Kidney tubule cell (primary cell): ENCODE measurements around the gene S100A7A.
"Not testable (repeated sequence)": the region's sequence is repeated elsewhere in the genome, so short reads cannot be mapped to it uniquely, and the experiment has no call there.

Source experiments
- DNase-seq: peaks from one replicate; pipeline ENCODE4 v3.0.0-alpha.2; 2018; ENCODE audit warnings: low spot score

Gene S100A7A

DNA sequence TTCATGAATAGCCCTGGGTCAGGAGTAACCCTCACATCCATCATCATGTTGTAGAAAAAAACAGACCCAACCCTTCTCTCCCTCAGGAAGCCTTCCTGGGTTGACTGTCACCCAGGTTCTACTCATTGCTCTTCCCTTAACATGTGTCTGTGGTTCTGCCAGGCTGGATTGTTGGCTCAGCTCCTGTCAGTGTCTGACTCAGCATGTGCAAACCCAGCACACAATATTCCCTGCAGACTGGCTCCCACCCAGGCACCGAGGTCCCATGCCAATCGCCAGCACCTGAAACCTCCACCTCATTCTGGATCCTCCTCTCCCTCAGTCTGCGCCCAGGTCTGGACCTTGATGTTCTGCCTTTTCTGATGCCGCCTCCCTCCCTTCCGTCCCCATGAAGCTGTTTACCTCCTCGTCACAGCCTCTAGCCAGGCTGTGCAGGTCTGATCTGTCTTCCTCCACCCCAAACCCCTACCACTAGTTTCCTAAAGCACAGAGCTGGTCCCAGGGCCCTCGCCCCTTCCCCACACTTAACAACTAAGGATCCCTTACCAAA lies 21.1 kb upstream of the S100A7A start:
- DNase-seq = peak; percentile 17

DNA sequence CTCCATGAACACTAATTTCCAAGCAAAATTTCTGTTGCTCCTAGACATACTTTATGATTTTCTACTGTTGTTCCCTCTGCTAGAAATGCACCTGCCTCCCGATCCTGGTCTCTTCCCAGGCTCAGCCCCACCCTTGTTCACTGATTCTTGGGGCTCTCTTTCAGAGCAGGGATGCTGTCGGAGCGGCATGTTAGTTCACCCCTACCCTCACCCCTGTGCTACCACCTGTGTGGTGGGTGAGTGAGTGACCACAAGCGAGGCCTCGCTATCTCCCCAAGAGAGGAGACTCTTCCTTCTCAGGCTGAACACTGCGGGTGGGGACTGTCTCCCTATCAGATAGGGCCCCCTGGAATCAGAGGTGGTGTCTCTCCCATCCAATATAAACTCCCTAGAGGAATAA lies 20.5 kb upstream of the S100A7A start:
- no peak for DNase-seq

DNA sequence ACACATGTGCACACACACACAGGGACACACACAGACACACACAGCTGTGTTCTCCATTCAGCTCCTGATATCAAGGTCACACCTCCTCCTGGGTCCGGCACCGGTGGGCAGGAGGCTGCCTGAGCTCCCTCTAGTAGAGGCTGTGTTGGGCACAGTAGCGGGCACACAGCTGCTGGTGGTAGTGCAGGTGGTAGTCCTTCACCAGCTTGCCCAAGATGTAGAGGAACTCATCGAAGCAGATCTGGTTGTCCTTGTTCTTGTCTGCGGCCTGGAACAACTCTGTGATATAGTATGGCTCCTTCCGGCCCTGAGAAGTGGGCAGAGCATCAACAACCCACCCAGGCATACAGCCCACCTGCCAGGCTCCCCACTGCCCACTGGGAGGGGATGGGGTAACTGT lies 19.9 kb upstream of the S100A7A start:
- DNase-seq = no peak

- DNase-seq = no peak
These were observed 19.0 kb upstream of the S100A7A start for GRCh38 chr1:153397051-153397923.

DNA sequence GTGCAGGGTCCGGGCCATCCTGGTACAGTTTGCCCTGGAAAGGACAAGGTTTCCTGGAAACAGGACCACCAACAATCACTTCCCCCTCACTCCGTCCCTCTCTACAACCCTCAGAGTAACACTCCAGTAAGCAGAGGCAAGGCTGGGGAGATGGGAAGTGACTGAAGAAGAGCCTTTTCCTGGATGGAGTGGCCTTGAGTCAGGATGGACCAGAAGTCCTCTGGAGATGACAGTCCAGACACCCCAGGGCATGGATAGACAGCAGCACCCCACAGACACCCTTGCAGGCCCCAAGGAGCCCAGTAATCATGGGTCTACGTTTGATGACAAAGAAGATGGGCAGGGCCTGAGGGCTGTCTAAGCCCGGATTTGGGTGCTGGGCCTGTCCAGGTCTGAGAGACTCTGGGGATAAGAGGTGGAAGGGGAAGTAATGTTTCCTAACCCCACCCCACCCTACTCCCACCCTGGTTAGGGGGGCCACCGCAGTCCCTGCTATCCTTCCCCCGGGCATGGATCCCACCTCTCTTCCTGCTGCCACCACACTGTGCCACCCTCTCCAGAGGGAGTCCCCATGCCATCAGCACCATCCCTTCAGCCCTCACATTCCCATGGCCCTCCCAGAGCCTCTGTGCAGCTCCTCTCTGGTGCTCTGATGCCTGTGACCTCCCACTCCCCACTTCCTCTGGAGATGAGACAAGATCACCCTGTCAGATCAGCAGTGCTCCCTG lies 18.2 kb upstream of the S100A7A start:
- no peak for DNase-seq

DNA sequence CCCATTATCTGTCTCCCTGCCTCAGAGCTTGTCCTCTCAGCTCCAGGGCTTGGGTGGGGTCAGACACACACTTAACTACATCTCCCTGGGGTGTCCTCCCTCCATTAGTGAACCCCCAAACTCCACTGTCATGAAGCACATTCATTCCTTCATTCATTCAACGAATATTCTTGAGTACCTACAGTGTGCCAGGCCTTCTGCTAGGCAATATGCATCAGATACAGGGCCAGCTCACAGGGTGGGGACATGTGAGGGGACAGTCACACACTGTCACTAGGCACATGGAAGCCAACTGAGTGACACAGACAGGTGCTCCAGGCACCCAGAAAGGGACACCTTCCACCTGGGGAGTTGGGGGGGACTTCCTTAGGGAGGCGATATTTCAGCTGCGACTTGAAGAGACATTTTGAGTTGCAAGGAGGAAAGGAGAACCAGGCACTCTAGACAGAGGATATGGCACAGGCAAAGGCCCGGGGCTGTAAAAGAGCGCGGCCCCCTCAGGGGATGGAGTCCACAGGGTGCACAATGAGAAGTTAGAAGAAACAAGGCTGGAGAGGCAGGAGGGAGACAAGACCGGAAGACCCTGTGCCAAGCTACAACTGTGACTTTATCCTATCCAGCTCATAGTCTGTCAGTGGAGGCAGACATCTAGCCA lies 16.8 kb upstream of the S100A7A start:
- no peak for DNase-seq

DNA sequence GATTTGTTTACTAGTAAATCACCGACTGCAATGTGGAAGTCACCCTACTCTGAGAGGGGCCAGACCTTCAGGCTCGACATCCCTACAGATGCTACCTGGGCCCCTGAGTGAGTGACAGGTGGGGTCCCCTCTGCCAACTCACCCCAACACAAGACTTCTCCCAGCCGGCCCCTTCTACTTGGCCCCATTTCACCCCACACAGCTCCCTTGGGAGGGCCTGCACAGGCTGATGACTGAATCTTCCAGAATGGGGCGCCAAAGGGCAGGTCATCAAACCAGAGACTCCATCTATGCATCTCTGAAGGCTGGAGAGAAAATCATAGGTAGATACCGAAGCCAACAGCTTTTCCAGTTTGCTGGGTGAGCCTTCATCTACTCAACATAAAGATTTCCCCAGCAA lies 16.1 kb upstream of the S100A7A start:
- no peak for DNase-seq

GRCh38 chr1:153401461-153401860 lies 14.9 kb upstream of the S100A7A start:
- DNase-seq = no peak

GRCh38 chr1:153402226-153402625 lies 14.1 kb upstream of the S100A7A start:
- DNase-seq = no peak

GRCh38 chr1:153403421-153404085 lies 12.8 kb upstream of the S100A7A start:
- no peak for DNase-seq

DNA sequence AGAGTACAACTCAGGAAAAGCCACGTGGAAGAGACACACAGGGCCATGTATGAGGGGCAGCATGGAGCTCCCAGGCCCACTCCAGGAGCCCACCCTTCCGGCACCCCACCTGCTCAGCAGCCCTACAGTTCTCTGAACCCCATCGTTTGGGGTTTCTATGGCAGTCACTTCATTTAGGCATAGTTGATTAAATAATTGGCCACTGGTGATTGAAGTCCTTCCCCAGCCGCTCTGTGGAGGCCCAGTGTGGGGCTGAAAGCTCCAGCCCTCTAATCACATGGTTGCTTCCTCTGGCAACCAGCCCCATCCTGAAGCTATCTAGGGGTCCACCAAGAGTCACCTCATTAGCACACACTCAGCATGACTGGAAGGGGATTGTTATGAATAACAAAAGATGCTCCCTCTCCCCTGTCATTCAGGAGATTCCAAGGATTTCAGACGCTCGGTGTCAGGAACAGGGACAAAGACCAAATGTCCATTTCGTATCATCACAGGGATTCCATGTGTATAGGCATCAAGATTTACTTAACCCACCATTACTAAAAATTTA lies 12.2 kb upstream of the S100A7A start:
- no peak for DNase-seq

DNA sequence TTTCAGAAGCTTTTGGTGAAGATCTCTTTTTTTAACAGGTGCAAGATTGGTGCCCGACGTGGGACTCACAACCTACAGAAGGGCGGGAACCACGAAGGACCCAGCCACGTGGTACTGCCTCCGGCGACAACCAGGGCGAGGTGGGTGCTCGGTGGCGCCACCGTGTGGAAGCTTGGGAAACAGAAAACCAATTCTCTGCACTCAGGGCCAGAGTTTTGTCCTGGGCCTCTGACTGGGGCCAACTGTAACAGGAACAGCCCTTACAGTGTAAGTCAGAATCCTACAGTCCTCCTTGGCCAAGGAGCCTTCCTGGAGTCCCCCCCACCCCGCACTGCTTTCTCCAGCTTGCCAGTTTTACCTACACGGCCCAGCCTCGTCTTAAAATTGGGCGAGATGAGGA lies 11.6 kb upstream of the S100A7A start:
- DNase-seq = peak; percentile 32

DNA sequence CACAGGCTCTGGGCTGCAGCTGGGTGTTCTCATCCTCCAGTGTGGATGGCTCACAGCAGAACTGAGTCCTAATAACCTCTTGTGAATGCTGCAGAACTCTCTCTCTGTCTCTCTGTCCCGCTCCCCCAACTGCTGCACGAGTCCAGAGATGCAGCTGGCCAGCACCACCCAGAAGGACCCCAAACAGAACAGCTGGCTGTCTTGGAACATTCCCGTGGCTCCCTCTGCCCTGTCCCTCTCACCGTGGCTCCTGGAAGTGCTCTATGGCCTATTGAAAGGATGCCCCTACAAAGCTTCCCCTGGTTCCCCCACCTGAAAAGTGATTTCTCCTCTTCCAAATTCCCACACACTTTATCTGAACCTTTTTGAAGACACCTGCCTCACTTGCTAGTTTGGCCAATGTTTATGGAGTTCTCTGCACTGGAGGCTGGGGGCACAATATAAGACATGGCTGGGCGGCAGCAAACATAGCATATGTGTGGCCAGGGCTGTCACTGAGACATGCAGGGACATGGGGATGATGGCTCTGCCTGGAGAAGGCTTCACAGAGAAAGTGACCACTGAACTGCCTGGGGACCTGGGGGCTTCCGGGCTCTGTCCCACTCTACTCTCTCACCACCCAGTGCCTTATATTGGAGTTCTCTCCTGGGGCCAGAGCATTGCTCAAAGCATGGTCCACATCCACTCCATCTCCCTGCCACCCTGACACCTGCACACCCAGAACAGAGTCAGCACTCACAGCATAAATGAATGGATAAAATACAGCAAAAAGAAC lies 10.3 kb upstream of the S100A7A start:
- DNase-seq = not testable (repeated sequence)

DNA sequence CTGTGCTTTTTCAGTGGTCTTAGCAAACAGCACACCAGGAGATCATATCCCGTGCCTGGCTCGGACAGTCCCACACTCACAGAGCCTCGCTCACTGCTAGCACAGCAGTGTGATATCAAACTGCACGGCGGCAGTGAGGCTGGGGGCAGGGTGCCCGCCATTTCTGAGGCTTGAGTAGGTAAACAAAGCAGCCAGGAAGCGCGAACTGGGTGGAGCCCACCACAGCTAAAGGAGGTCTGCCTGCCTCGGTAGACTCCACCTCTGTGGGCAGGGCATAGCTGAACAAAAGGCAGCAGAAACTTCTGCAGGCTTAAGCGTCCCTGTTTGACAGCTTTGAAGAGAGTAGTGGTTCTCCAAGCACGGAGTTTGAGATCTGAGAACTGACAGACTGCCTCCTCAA lies 9.0 kb upstream of the S100A7A start:
- DNase-seq = not testable (repeated sequence)

- DNase-seq = not testable (repeated sequence)
These were observed 2.4 kb upstream of the S100A7A start for GRCh38 chr1:153413961-153414360.

- no peak for DNase-seq
These were observed 992 bp downstream of the S100A7A start for GRCh38 chr1:153417136-153417888.

GRCh38 chr1:153418758-153419435 lies 2.6 kb downstream of the S100A7A start:
- DNase-seq = not testable (repeated sequence)

DNA sequence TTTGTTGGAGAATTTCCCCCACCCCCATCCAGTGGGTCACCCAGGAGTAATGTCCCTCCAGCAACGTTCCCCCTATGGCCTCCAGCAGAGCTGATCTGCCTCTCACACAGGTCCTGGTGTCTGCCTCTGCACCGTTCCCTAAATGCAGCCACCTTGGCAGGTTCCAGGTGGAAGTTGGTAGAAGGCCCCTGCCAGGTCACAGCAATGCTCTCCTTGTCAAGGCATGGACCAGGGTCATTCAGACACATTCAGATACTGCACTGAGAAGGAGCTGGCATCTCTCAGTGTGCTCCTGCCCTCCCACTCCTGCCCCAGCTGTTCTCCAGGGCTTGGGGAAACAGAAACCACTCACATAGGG lies 3.1 kb downstream of the S100A7A start:
- not testable (repeated sequence) for DNase-seq

DNA sequence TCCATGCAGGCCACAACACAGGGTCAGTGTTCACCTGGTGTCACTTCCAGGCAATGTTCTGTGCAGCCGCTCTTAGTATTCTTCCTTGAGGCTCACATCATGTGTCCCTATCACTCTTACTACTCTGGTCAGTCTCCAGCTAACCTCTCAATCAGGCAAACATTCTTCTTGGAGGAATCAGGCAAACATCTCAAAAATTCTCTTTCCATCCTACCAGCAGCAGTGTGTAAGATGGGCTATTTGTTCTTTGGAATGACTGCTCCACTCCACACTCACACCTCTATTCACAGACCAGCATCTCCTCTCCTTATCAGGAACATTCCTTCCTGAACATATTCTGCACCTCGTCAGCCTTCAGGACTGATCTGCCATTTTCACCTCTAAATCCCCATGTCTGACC lies 4.0 kb downstream of the S100A7A start:
- no peak for DNase-seq
